Panc1 (cell line): ENCODE data around the gene BBX. TPM values are rescaled to one million over a fixed set of nuclear protein-coding genes. Genes with fewer than 3 reads are reported as not detected.
A peak's percentile ranks its signal among the peaks of the same experiment; 100 is the strongest.

Experiments
- ATAC-seq: fragments of 200-7000 bp; cut with Tn5 transposase; 2 replicates; pipeline ENCODE4 v1.9.1; 2020; ENCODE audit warnings: mild to moderate bottlenecking, moderate library complexity
- BruUV-seq: library from RNA; stranded (reverse); fragments of 400-500 nt; replicated peaks from 2 replicates; lab custom pipeline; 2021; lab: Mats Ljungman, UMichigan
- CTCF ChIA-PET: fragments of 300-600 bp; sonication (Branson Sonifier 250); formaldehyde crosslinking; loops from one replicate; lab custom pipeline; 2022; ENCODE audit warnings: antibody characterized with exemption; lab: Charles Lee
- POLR2A ChIA-PET: fragments of 300-600 bp; sonication (Branson Sonifier 250); formaldehyde crosslinking; loops from one replicate; lab custom pipeline; 2022; ENCODE audit warnings: antibody characterized with exemption; lab: Charles Lee
- DNase-seq: peaks from one replicate; pipeline ENCODE4 v3.0.0-alpha.2; 2010; ENCODE audit warnings: low read depth, low spot score
- H3K27ac ChIP-seq: 2 replicates; pipeline ENCODE4 v1.5.1; 2011; ENCODE audit warnings: mild to moderate bottlenecking, low read length, inconsistent platforms
- H3K27me3 ChIP-seq: fragments of 200-500 bp; sonication (Bioruptor generic); 2 replicates; pipeline ENCODE4 v1.6.0; 2014; ENCODE audit warnings: low read length, inconsistent platforms; ENCODE audit not compliant: control insufficient read depth, insufficient read depth
- H3K36me3 ChIP-seq: fragments of 200-500 bp; sonication (Bioruptor generic); 2 replicates; pipeline ENCODE4 v1.5.1; 2014; ENCODE audit warnings: inconsistent platforms, mild to moderate bottlenecking, low read length, moderate library complexity; ENCODE audit not compliant: control insufficient read depth, insufficient read depth
- H3K4me1 ChIP-seq: 2 replicates; pipeline ENCODE4 v1.5.1; 2011; ENCODE audit warnings: inconsistent platforms, mild to moderate bottlenecking, low read length, moderate library complexity; ENCODE audit not compliant: control insufficient read depth, insufficient read depth
- H3K4me3 ChIP-seq, 2 experiments: 2 replicates each; pipeline ENCODE4 v1.5.1; 2011 to 2012; ENCODE audit warnings: low read depth in 2 of 2, low read length in 2 of 2, mild to moderate bottlenecking in 2 of 2, inconsistent platforms in 1 of 2, moderate library complexity in 1 of 2
- H3K9me3 ChIP-seq: fragments of 200-500 bp; sonication (Bioruptor generic); 2 replicates; pipeline ENCODE4 v1.5.1; 2014; ENCODE audit warnings: low read depth, mild to moderate bottlenecking, inconsistent platforms, low read length, moderate library complexity; ENCODE audit not compliant: control insufficient read depth, insufficient read depth
- CTCF ChIP-seq: fragments of 450-650 bp; IDR thresholded peaks from 2 replicates; pipeline ENCODE4 v1.5.1; 2017; ENCODE audit warnings: mild to moderate bottlenecking
- POLR2AphosphoS5 ChIP-seq: IDR thresholded peaks from 2 replicates; pipeline ENCODE4 v1.6.1; 2012; ENCODE audit warnings: mild to moderate bottlenecking, low read depth, low read length, moderate library complexity
- REST ChIP-seq, 2 experiments: IDR thresholded peaks; 2 replicates each; pipeline ENCODE4 v1.6.1; 2011 to 2012; ENCODE audit warnings: low read depth in 2 of 2, control low read depth in 1 of 2, low read length in 1 of 2, mild to moderate bottlenecking in 1 of 2, moderate library complexity in 1 of 2; ENCODE audit not compliant: insufficient read depth in 1 of 2
- SIN3A ChIP-seq: IDR thresholded peaks from 2 replicates; pipeline ENCODE4 v1.6.1; 2012; ENCODE audit warnings: low read depth, mild to moderate bottlenecking, low read length, moderate library complexity, borderline replicate concordance; ENCODE audit not compliant: insufficient read depth
- TCF7L2 ChIP-seq: IDR thresholded peaks from 2 replicates; pipeline ENCODE4 v1.6.1; 2011; ENCODE audit warnings: mild to moderate bottlenecking, low read depth, low read length, inconsistent platforms
- in situ Hi-C: cut with HindIII; loops from 2 replicates; pipeline ENCODE4 v1.10.0; 2016; ENCODE audit warnings: low sequenced_read_pairs, low pct_unique_long_range_greater_than_20kb
- intact Hi-C: fragments of 100-400 bp; cut with micrococcal nuclease; formaldehyde crosslinking; loops from one replicate; pipeline ENCODE4 v1.10.0; 2022; ENCODE audit not compliant: unreplicated experiment
- total RNA-seq: library from RNA; stranded (reverse); gene quantifications from one replicate; pipeline ENCODE4 v1.2.1, GENCODE V29; 2021; ENCODE audit not compliant: unreplicated experiment

BBX gene
- total RNA-seq, 1 experiment from 2014 or later: 28.5 TPM

- no peaks in the 10 kb centered on the region for H3K4me1 ChIP-seq
- H3K4me3 ChIP-seq: no peak overlapping the region
- DNase-seq: no peak
- H3K27ac ChIP-seq: no peak overlapping the region
- ChIA-PET CTCF (interaction anchor here (0.5 to 0.6 kb wide), 2 partner anchors 13 to 135 kb away, joined by 3 to 4 read pairs; no protein-coding TSS in a partner anchor), POLR2A (no interaction called here)
- H3K27me3 ChIP-seq: no peaks in the 10 kb centered on the region
- intact Hi-C loops (no loop called here), in situ Hi-C loops (no loop called here)
- no peaks in the 10 kb centered on the region for H3K36me3 ChIP-seq
- H3K9me3 ChIP-seq: no peaks in the 10 kb centered on the region
- no TSS peak for BruUV-seq
- TF ChIP-seq TCF7L2 (no peak), CTCF (no peak), POLR2AphosphoS5 (no peak), SIN3A (no peak), REST (IDR thresholded peaks at IDR 0.05; ENCODE audit: insufficient read depth in 1 of 2, low read depth in 2 of 2, low read length in 1 of 2) (no peak)
- no peak for ATAC-seq
Measured at GRCh38 chr3:107641572-107642307, 119.0 kb downstream of the BBX start.

- BruUV-seq: no TSS peak
- DNase-seq: no peak
- Histone ChIP-seq H3K27ac (no peak overlapping the region), H3K4me3 (no peak overlapping the region), H3K9me3 (no peaks in the 10 kb centered on the region), H3K36me3 (no peaks in the 10 kb centered on the region), H3K27me3 (no peaks in the 10 kb centered on the region), H3K4me1 (no peaks in the 10 kb centered on the region)
- in situ Hi-C loops (no loop called here), intact Hi-C loops (no loop called here)
- CTCF ChIA-PET: interaction anchor here (0.7 kb wide), 2 partner anchors 12 to 24 kb away, joined by 3 to 4 read pairs; no protein-coding TSS in a partner anchor
- TF ChIP-seq CTCF (peak; percentile 60), POLR2AphosphoS5 (no peak), SIN3A (no peak), TCF7L2 (no peak), REST (IDR thresholded peaks at IDR 0.05; ENCODE audit: insufficient read depth in 1 of 2, low read depth in 2 of 2, low read length in 1 of 2) (no peak)
- POLR2A ChIA-PET: no interaction called here
- no peak for ATAC-seq
Measured at GRCh38 chr3:107643038-107643883, 120.5 kb downstream of the BBX start.
